Spinal cord (tissue), 10 donors: Measurements from ENCODE around the gene RBPJL. TPM values are rescaled to one million over a fixed set of nuclear protein-coding genes. Genes with fewer than 3 reads are reported as not detected.

Source experiments
- DNase-seq, 6 donors: peaks; one replicate each; pipeline versions ENCODE4 v3.0.0 to v3.0.0-alpha.2; 2013 to 2015; ENCODE audit warnings: low spot score in 6 of 6, low read depth in 4 of 6
- H3K27ac ChIP-seq: one replicate; pipeline ENCODE4 v1.5.1; 2013; ENCODE audit warnings: low read depth, low read length, control low read depth
- H3K27me3 ChIP-seq: one replicate; pipeline ENCODE4 v1.6.1; 2013; ENCODE audit warnings: low read length; ENCODE audit not compliant: control insufficient read depth, insufficient read depth
- H3K36me3 ChIP-seq: one replicate; pipeline ENCODE4 v1.6.1; 2013; ENCODE audit warnings: low read length; ENCODE audit not compliant: control insufficient read depth, insufficient read depth
- H3K4me1 ChIP-seq: one replicate; pipeline ENCODE4 v1.6.1; 2013; ENCODE audit warnings: low read length; ENCODE audit not compliant: control insufficient read depth, insufficient read depth
- H3K4me3 ChIP-seq: one replicate; pipeline ENCODE4 v1.5.1; 2013; ENCODE audit warnings: low read depth, low read length, control low read depth
- H3K9me3 ChIP-seq: one replicate; pipeline ENCODE4 v1.6.1; 2013; ENCODE audit warnings: low read length; ENCODE audit not compliant: control insufficient read depth, insufficient read depth
- WGBS: methylation state at CpG from one replicate; pipeline ENCODE4 v1.1.5; 2013; ENCODE audit warnings: missing lambda C conversion rate; ENCODE audit not compliant: insufficient coverage; 5-methylcytosine and 5-hydroxymethylcytosine counted together
- polyA plus RNA-seq, 2 donors: library from polyadenylated mRNA; unstranded; fragments of 120-200 nt; gene quantifications; one replicate each; pipeline ENCODE4 v1.2.1, GENCODE V29; 2013; ENCODE audit not compliant: insufficient read length in 2 of 2
- total RNA-seq, 2 donors: library from RNA; depleted of rRNA in 1 of 2; stranded (reverse); fragments of 120-200 nt in 1 of 2; fragments of >200 nt in 1 of 2; gene quantifications; one replicate each; pipeline versions ENCODE4 v1.2.3 to v1.2.4, GENCODE V29; 2013 to 2014
- donor health status: healthy.

RBPJL gene
- total and polyA plus RNA-seq, 4 donors, result 0.11 to 0.59 (median 0.36) TPM

DNA sequence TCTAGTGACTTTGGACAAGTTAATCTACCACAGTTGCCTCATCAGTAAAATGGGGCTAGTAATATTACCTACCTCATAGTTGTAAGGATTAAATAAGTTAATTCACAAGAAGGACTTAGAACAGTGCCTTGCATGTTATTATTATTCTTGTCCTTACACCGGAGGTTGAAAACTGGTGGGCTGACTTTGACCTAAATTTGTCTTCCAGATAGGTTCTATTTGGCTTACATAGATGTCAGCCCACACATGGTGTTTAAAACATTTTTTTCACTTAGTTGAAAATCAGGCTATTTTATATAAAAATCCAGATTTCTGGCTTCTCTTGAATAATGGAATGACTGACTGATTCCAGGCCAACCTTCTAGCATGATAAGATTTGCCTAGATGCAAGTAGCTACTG, 59.6 kb downstream of the RBPJL start:
- H3K4me1 ChIP-seq, result peaks cover 14% of the 10 kb centered on the region
- H3K27ac ChIP-seq, result no peak overlapping the region
- no peak for DNase-seq
- peaks cover 32% of the 10 kb centered on the region for H3K36me3 ChIP-seq
- no peak overlapping the region for H3K4me3 ChIP-seq
- H3K9me3 ChIP-seq, result no peaks in the 10 kb centered on the region
- no peaks in the 10 kb centered on the region for H3K27me3 ChIP-seq
- WGBS, result no CpG with 5 or more reads among the region's 1 CpG

GRCh38 chr20:45366631-45367030, 60.0 kb downstream of the RBPJL start:
- Histone ChIP-seq H3K4me1 (peaks cover 14% of the 10 kb centered on the region), H3K4me3 (no peak overlapping the region), H3K9me3 (no peaks in the 10 kb centered on the region), H3K27ac (no peak overlapping the region), H3K27me3 (no peaks in the 10 kb centered on the region), H3K36me3 (peaks cover 32% of the 10 kb centered on the region)
- 91% methylated on average over 11 of the region's 11 CpGs for WGBS
- no peak for DNase-seq

DNA sequence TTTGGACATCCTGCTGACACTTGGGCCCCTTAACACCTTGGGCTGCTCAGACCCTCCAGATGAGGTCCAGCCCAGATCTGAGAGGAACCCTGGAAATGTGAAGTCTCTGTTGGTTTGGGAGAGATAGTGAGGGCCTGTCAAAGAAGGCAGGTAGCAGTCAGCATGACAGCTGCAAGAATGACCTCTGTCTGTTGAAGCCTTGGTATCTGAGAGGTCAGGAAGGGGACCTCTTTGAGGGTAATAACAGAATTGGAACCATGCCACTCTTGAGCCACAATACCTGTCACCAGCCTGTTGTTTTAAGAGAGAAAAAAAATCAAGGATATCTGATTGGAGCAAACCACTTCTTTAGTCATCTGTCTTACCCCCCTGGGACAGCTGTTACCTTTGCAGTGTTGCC, 60.5 kb downstream of the RBPJL start:
- Histone ChIP-seq H3K9me3 (no peaks in the 10 kb centered on the region), H3K4me1 (peaks cover 15% of the 10 kb centered on the region), H3K27me3 (no peaks in the 10 kb centered on the region), H3K27ac (no peak overlapping the region), H3K36me3 (peaks cover 34% of the 10 kb centered on the region), H3K4me3 (no peak overlapping the region)
- DNase-seq, result no peak

Other genes with a start within 250 kb of the RBPJL start
- 1 to 10 TPM; 4.0 to 6.4 TPM for gene KCNS1, start 205.7 kb upstream of the RBPJL start, total RNA-seq
- gene KCNS1, start 205.7 kb upstream of the RBPJL start, polyA plus RNA-seq, result 1 to 10 TPM; 7.0 to 7.9 TPM
- under 1 TPM in 1 of 2 donors, not detected in 1; 0.28 TPM for gene WFDC5, start 191.7 kb upstream of the RBPJL start, total RNA-seq
- gene WFDC5, start 191.7 kb upstream of the RBPJL start, polyA plus RNA-seq, result under 1 TPM; 0.33 to 0.57 TPM
- not detected for gene WFDC12, start 182.4 kb upstream of the RBPJL start, total RNA-seq
- not detected for gene WFDC12, start 182.4 kb upstream of the RBPJL start, polyA plus RNA-seq
- not detected for gene PI3, start 131.9 kb upstream of the RBPJL start, total RNA-seq
- gene PI3, start 131.9 kb upstream of the RBPJL start, polyA plus RNA-seq, result not detected
- gene SEMG1, start 99.8 kb upstream of the RBPJL start, total RNA-seq, result not detected
- gene SEMG1, start 99.8 kb upstream of the RBPJL start, polyA plus RNA-seq, result not detected
- not detected for gene SEMG2, start 85.5 kb upstream of the RBPJL start, total RNA-seq
- not detected for gene SEMG2, start 85.5 kb upstream of the RBPJL start, polyA plus RNA-seq
- gene SLPI, start 52.3 kb upstream of the RBPJL start, total RNA-seq, result 10 to 100 TPM; 10.2 to 15.5 TPM
- 1 to 10 TPM; 5.2 to 8.7 TPM for gene SLPI, start 52.3 kb upstream of the RBPJL start, polyA plus RNA-seq
- 10 to 100 TPM; 13.0 to 21.2 TPM for gene MATN4, start 1.5 kb downstream of the RBPJL start, total RNA-seq
- gene MATN4, start 1.5 kb downstream of the RBPJL start, polyA plus RNA-seq, result 1 to 10 TPM; 3.6 to 9.9 TPM
- gene SDC4, start 41.6 kb downstream of the RBPJL start, total RNA-seq, result 10 to 100 TPM; 12.8 to 25.5 TPM
- gene SDC4, start 41.6 kb downstream of the RBPJL start, polyA plus RNA-seq, result 10 to 100 TPM in 1 of 2 donors, 1 to 10 TPM in 1; 5.6 to 10.6 TPM
- 10 to 100 TPM; 19.1 to 25.1 TPM for gene SYS1, start 56.3 kb downstream of the RBPJL start, total RNA-seq
- gene SYS1, start 56.3 kb downstream of the RBPJL start, polyA plus RNA-seq, result 10 to 100 TPM; 30.1 to 32.8 TPM
- gene TP53TG5, start 71.5 kb downstream of the RBPJL start, total RNA-seq, result under 1 TPM; 0.39 to 0.69 TPM
- gene TP53TG5, start 71.5 kb downstream of the RBPJL start, polyA plus RNA-seq, result 1 to 10 TPM; 1.7 to 3.9 TPM
- gene DBNDD2, start 101.4 kb downstream of the RBPJL start, total RNA-seq, result 10 to 100 TPM; 22.7 to 31.5 TPM
- gene DBNDD2, start 101.4 kb downstream of the RBPJL start, polyA plus RNA-seq, result 10 to 100 TPM; 68.7 to 69.3 TPM
- gene PIGT, start 109.3 kb downstream of the RBPJL start, total RNA-seq, result 10 to 100 TPM; 22.1 to 87.6 TPM
- gene PIGT, start 109.3 kb downstream of the RBPJL start, polyA plus RNA-seq, result 10 to 100 TPM; 75.4 to 98.4 TPM
- gene WFDC2, start 162.9 kb downstream of the RBPJL start, total RNA-seq, result 1 to 10 TPM; 7.0 to 8.1 TPM
- 10 to 100 TPM; 64.9 to 70.0 TPM for gene WFDC2, start 162.9 kb downstream of the RBPJL start, polyA plus RNA-seq
- gene SPINT3, start 208.8 kb downstream of the RBPJL start, total RNA-seq, result not detected
- not detected for gene SPINT3, start 208.8 kb downstream of the RBPJL start, polyA plus RNA-seq
- not detected for gene WFDC6, start 232.6 kb downstream of the RBPJL start, total RNA-seq
- gene WFDC6, start 232.6 kb downstream of the RBPJL start, polyA plus RNA-seq, result not detected
- under 1 TPM; 0.10 to 0.17 TPM for gene EPPIN, start 240.6 kb downstream of the RBPJL start, total RNA-seq
- gene EPPIN, start 240.6 kb downstream of the RBPJL start, polyA plus RNA-seq, result under 1 TPM; 0.36 to 0.41 TPM